HG02759 (cell line): ENCODE measurements around the gene NAT8L.

Experiments used
- ATAC-seq: cut with Tn5 transposase; IDR thresholded peaks from one replicate; pipeline ENCODE4 v1.9.1; 2021; ENCODE audit warnings: mild to moderate bottlenecking, moderate library complexity; ENCODE audit not compliant: unreplicated experiment

NAT8L gene

DNA sequence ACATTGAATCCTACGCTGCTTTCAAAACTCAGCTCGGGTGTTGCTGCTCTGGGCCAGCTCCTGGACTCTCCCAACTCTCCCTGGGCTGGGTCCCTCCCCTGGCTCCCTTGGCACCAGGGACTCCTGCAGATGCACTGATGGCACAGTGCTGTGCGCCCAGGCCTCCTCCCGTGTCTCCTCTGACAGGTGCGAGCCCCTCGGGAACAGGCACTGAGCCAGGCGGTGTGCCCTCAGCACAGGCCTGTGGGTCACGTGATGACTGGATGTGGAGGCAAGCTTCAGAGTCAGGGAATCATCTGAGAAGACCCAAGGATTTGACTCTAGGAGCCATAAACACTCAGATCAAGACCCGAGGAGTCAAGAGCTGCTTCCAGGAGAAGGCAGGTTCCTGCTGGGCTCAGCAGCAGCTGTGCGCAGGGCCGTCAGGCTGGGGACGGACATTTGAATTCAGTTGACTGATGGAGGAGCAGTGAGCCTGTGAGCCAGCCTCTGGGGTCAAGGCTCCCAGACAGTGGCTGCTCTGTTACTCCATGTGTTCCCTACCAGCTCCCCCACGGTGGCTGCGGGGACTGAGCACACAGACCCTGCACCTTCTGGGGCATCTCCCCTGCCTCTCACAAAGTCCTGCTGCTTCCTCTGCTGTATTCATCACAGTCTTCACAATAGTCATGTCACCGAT is 33.0 kb downstream of the NAT8L start:
- no peak for ATAC-seq

DNA sequence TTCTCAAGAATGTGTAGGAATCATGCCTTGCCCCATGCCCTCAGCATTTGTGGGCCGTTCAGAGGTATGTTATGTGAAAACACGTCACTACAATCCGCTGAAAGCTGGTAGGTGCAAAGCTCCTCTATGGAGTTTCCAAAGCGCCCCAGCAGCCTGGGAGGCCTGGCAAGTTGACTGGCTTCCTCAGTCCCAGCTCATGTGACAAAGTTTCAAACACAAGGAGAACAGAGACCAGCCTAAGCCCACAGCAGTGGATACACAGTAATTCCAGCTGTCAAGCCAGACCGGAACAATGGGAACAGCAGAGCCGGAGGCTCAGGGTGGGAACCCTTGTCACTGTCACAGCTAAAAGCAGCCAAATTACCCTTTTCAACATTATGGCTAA is 33.5 kb downstream of the NAT8L start:
- ATAC-seq: no peak

- ATAC-seq: no peak
Measured at GRCh38 chr4:2093265-2093664, 34.1 kb downstream of the NAT8L start.

GRCh38 chr4:2094545-2094944 is 35.4 kb downstream of the NAT8L start:
- ATAC-seq: no peak

- ATAC-seq: no peak
Measured at GRCh38 chr4:2095236-2096072, 36.3 kb downstream of the NAT8L start.

- ATAC-seq: no peak
Measured at GRCh38 chr4:2096073-2096609, 37.0 kb downstream of the NAT8L start.

DNA sequence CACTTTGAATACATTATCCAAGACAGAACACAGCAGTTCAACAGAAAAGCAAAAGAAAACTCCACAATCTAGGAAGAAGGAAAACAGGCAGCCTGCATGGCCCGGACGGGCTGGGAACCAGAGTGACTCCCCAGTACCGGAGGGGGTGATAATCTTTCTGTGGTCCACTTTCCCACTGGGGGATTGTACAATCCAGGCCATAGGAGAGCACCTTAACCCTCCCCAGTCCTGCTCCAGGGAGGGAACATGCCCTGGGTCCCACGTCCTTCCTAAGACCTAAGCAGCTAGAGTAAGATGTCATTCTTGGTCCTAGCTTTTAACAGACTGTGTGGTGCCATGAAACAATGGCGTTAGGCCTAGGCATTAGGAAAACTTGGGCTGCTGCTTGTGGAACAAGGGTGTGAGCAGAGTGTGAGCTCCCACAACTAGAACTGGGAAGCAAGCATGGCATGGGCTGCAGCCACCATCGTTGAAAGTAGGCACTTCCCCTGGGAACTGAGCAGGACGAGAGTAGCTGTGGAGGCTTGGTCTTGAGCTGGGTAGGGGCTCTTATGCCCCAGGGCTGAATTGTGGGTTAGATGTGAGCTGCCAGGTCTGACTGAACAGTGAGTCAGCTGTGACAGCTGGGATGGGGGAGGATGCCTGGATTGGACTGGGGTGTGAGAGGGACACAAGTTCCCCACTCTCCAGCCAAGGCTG is 42.4 kb downstream of the NAT8L start:
- ATAC-seq: no peak

DNA sequence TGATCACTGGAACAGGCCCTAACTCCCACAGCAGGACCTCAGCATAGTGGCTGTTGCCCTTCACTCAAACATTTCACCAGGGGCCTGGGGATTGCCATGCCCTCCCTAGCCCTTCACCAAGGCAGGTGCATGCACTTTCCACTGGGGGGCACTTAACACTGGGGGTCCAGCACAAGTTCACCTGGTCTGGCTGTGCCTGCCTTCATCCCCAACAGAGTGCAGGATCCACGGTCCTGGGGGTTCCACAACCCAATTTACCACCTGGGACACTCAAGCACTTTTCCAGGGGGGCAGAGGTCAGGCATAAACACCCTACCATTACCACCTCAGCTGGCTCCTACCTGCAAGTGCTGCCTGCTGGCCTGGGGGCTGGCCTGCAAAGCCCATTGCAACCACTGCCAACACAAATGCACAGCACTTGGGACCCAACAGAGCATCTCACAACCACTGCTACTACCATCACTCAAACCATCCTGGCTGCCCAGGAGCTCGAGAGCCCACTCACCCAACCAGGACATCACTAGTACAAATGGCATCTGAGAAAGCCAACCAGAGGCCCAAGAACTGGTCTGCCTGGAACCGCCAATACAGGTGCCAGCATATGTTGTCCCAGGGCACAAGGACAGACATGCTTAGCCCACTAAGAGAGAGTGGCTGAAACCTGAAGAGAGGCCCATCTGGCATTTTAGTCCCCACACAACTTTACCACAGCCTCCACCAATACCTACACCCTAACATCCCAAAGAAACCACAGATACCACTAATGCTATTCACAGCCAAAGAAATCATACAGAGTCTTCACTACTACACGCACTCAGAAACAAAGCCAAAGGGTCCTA is 43.1 kb downstream of the NAT8L start:
- no peak for ATAC-seq

GRCh38 chr4:2103127-2103842 is 44.2 kb downstream of the NAT8L start:
- ATAC-seq: no peak

DNA sequence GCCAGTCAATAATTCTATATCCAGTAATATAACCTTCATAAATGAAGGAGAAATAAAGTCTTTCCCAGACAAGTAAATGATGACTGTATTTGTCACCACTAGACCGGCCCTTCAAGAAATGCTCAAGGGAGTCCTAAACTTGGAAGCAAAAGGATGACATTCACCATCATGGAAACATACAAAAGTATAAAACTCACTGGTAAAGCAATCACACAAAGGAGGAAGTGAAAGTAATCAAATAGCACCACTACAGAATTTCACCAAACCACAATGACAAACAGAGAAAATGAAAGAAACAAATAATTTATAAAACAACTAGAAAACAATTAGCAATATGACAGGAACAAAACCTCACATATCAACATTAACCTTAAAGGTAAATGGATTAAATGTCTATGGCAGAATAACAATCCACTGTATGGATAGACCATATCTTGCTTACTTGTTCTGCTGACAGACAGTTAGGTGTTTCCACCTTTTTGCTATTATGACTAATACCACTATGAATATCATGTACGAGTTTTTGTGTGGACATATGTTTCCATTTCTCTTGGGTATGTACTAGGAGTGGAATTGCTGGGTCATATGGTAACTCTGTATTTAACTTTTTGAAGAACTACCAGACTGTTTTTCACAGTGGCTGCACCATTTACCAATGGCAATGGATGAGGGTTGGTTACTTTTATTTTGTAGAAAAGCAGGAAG is 44.9 kb downstream of the NAT8L start:
- ATAC-seq: no peak

- no peak for ATAC-seq
Measured at GRCh38 chr4:2104556-2105345, 45.6 kb downstream of the NAT8L start.

DNA sequence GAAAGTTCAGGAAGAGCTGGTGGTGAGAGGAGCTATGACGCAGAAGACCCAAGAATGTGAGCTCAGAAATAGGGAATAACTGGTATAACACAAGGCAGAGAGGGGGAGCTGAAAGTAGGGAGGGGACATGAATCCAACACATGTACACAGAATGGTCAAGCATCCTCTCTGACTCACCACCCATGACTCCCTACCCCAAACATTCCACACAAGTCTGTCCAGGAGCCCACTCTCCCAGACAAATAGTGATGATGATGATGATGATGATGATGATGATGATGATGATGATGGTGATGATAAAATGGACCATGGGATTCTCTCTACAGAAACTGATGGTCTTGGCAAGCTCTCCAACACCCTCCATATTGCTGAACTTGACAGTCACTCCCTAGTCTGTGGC is 46.4 kb downstream of the NAT8L start:
- ATAC-seq: no peak

DNA sequence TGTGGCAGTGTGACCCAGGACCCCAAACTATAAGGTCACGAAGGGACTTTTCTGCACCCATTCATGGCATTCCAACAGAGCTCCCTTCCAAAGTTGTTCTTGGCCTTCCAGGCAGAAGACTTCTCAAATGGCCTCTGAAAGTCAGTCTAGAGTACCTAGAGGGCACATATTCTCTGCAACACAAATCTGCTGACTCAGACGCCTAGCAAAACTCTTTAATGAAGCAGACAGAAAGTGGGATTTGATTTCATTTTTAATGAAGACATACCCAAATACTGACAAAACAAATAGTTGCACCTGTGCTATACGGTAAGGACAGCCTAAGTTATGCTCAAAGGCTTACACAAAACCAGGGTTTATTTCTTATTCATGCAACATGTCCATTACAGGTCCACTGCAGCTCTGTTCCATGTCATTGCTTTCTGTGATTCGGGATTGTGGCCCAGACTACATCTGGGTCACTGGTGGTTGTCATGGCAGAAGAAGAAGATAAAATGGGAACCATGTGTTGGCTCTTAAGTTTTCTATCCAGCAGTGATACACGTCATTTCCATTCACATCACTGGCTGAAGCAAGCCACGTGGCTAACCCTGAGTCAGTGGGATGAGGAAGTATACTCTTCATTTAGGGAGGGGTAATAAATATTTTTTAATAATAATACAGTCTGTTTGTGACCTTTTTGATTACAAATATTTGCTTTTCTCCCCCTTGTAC is 57.7 kb downstream of the NAT8L start:
- ATAC-seq: no peak
